Memory B cell (primary cell): Measurements from ENCODE around the gene CHRM2.
"Not testable (repeated sequence)": the region's sequence is repeated elsewhere in the genome, so short reads cannot be mapped to it uniquely, and the experiment has no call there.

Source experiments
- ATAC-seq: fragments of 150-1000 bp; cut with Tn5 transposase; 2 replicates; pipeline ENCODE4 v1.10.0; 2021; ENCODE audit warnings: low read depth, mild to moderate bottlenecking, moderate library complexity
- DNase-seq, 2 donors: peaks; one replicate each; pipeline ENCODE4 v3.0.0; 2022; ENCODE audit warnings: low spot score in 2 of 2
- H3K27ac Mint-ChIP-seq: one replicate; pipeline ENCODE4 v1.8.0; 2022; ENCODE audit warnings: mild to moderate bottlenecking, moderate library complexity, mixed read lengths
- H3K27me3 Mint-ChIP-seq: one replicate; pipeline ENCODE4 v1.8.0; 2022; ENCODE audit warnings: mixed read lengths
- H3K36me3 Mint-ChIP-seq: one replicate; pipeline ENCODE4 v1.8.0; 2022; ENCODE audit warnings: mild to moderate bottlenecking, mixed read lengths
- H3K4me1 Mint-ChIP-seq: one replicate; pipeline ENCODE4 v1.8.0; 2022; ENCODE audit warnings: mixed read lengths
- H3K4me3 Mint-ChIP-seq: one replicate; pipeline ENCODE4 v1.8.0; 2022; ENCODE audit warnings: mild to moderate bottlenecking, moderate library complexity, mixed read lengths
- H3K9me3 Mint-ChIP-seq: one replicate; pipeline ENCODE4 v1.8.0; 2022; ENCODE audit warnings: mixed read lengths

CHRM2 gene

DNA sequence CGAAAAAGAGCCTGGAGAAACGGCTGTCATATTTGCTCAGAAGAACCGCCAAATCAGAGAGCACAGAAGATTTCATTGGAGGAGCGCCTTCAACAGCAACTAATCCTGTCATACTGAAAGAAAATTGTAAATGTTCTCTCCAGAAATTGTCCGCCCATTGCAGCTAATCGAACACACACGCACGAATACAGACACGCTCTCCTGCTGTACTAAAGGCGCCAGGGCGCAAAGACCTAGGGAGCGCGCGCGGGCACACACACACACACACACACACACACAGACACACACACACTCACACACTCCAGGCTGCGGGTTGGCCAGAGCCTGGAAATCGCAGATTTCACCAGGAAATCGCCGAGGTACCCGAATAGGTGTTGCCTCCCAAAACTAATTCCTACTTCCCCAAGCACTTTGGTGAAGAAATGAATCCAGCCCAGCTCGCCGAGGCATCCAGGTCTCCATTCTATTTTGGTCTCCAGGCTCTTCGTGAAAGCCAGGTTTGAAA is at the start of gene CHRM2:
TSS of gene CHRM2 (plus strand) at position 157 of the 505 bp plus-strand sequence. CDS start 146,214 bp downstream, outside the sequence.
- H3K36me3 Mint-ChIP-seq, result no peaks in the 10 kb centered on the region
- no peak within 1 kb of the TSS for H3K27ac Mint-ChIP-seq
- DNase-seq, result no peak
- H3K9me3 Mint-ChIP-seq, result no peaks in the 10 kb centered on the region
- ATAC-seq, result no peak
- peaks cover 7% of the 10 kb centered on the region for H3K27me3 Mint-ChIP-seq
- H3K4me1 Mint-ChIP-seq, result peaks cover 2% of the 10 kb centered on the region
- no peak within 1 kb of the TSS for H3K4me3 Mint-ChIP-seq

DNA sequence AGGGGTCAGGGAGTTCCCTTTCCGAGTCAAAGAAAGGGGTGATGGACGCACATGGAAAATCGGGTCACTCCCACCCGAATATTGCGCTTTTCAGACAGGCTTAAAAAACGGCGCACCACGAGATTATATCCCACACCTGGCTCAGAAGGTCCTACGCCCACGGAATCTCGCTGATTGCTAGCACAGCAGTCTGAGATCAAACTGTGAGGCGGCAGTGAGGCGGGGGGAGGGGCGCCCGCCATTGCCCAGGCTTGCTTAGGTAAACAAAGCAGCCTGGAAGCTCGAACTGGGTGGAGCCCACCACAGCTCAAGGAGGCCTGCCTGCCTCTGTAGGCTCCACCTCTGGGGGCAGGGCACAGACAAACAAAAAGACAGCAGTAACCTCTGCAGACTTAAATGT is 37.1 kb upstream of the CHRM2 start:
- not testable (repeated sequence) for H3K9me3 Mint-ChIP-seq, H3K27ac Mint-ChIP-seq, H3K4me3 Mint-ChIP-seq, H3K36me3 Mint-ChIP-seq, ATAC-seq, H3K4me1 Mint-ChIP-seq, H3K27me3 Mint-ChIP-seq, DNase-seq

DNA sequence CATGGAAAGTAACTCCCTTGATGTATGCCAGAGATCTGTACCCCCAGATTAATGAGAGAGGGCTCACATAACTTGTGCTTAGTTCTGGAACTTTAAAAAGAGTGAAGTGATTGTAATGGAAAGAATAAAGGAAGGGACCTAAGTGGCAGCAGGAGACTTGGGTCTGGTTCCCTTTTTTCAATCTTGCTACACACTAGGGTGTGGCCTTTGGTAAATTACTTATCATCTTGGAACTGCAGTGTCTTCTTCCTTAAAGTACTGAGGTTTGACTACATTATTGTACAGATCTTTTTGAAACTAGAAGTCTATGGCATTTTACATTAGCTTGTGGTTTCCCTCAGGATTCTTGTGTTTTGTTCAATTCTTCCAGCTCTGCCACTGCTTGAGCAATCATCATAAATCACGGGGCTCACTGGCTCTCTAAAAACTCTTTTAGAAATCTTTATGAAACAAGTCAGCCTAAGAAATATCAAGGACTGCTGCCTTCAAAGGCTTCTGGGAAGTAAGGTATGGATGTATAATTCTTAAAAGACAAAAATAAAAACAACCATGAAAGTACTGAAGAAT is 22.5 kb upstream of the CHRM2 start:
- Mint-ChIP-seq H3K4me1 (no peaks in the 10 kb centered on the region), H3K36me3 (no peaks in the 10 kb centered on the region), H3K4me3 (no peak overlapping the region), H3K9me3 (peaks cover 10% of the 10 kb centered on the region), H3K27me3 (no peaks in the 10 kb centered on the region), H3K27ac (no peak overlapping the region)
- no peak for DNase-seq
- ATAC-seq, result no peak

DNA sequence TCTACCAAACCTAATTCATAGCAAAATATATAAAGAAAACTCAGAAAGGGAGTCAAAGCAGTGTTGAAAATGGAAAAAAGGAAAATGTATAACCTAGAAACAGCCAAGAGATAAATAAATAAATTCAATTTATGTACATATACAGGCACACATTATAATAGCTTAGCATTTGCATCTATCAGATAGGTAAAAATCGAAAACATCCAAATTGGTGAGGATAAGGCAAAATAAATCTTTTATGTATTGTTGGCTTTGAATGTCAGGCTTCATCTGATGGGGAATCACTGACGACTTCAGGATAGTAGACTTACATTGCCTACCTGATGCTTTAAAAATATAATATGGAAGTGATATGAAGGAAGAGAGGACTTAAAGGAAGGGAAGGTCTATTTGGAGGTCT is 20.6 kb upstream of the CHRM2 start:
- H3K9me3 Mint-ChIP-seq, result peaks cover 8% of the 10 kb centered on the region
- ATAC-seq, result no peak
- H3K4me3 Mint-ChIP-seq, result no peak overlapping the region

DNA sequence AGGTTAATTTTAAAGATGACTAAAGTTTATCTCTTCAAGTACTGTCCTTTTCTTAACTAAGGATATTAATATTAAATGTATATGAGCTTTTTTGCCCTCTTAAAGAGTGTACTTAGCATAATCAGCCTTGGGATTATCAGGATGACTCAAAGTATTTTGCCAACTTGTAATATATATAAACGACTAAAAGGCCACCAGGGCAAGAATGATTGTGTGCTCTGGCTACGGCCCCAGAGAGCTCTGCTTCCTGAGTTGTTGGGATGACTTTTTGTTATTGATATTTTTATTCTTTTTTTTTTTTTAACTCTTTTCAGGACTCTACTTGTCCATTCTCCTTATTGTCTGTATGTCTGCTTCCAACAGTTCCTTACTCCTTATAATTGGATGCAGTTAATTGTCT is 14.8 kb upstream of the CHRM2 start:
- no peaks in the 10 kb centered on the region for H3K4me1 Mint-ChIP-seq
- no peaks in the 10 kb centered on the region for H3K36me3 Mint-ChIP-seq
- no peak for DNase-seq
- H3K27me3 Mint-ChIP-seq, result no peaks in the 10 kb centered on the region
- no peak for ATAC-seq
- H3K4me3 Mint-ChIP-seq, result no peak overlapping the region
- H3K9me3 Mint-ChIP-seq, result peaks cover 8% of the 10 kb centered on the region
- no peak overlapping the region for H3K27ac Mint-ChIP-seq

More for the DNA sequence above, 20.6 kb upstream of the CHRM2 start:
- no peaks in the 10 kb centered on the region for H3K36me3 Mint-ChIP-seq
- DNase-seq, result no peak
- H3K27me3 Mint-ChIP-seq, result no peaks in the 10 kb centered on the region
- no peaks in the 10 kb centered on the region for H3K4me1 Mint-ChIP-seq
- no peak overlapping the region for H3K27ac Mint-ChIP-seq

DNA sequence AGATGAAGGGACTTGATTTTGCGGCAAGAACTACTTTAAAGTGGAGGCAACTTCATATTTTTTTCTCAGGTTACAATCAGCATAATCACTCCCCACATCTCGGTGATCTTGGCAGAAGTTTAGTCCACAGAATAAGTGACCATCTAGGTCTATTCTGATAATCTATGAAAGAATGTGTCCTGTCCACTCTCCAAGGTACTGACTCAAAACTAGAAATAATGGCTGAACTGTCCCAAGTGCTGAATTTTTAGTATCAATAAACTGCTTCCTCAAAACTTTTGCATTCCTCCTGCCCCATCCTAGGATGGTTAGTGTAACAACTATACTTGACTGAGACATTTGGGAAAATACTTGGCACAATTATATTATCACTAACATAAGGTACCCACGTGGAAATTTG is 10.9 kb upstream of the CHRM2 start:
- no peak for ATAC-seq
- Mint-ChIP-seq H3K4me3 (no peak overlapping the region), H3K27me3 (no peaks in the 10 kb centered on the region), H3K36me3 (no peaks in the 10 kb centered on the region), H3K27ac (no peak overlapping the region), H3K9me3 (peaks cover 6% of the 10 kb centered on the region), H3K4me1 (no peaks in the 10 kb centered on the region)
- DNase-seq, result no peak

DNA sequence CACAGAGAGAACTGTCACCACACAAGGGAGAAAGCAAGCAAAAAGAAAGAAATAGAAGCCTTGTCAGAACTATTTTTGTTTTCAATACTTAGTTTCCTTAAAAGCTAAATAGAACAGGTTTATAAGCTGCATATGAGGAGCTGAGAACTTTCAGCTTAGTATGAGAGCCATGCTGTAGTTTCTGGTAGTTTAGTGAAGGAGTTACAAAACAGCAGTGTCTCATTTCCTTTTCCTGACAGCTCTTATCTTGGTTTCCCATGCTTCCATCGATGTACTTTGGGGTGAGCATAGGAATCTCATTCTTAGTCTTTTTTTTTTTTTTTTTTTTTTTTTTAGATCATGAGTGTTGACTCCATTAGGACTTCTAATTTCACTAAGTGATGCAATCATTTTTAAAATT is 8.6 kb upstream of the CHRM2 start:
- no peak for DNase-seq
- no peak overlapping the region for H3K4me3 Mint-ChIP-seq

DNA sequence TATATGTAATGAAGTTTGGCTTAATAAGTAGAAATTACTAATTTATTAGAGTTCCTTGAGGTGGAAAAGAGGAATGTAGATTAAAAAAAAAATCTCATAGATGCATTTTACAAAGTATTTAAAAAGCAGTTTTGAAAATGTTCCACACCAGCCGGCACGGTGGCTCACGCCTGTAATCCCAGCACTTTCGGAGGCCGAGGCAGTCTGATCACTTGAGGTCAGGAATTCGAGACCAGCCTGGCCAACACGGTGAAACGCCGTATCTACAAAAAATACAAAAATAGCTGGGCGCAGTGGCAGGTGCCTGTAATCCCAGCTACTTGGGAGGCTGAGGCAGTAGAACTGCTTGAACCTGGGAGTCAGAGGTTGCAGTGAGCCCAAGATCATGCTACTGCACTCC is 3.2 kb upstream of the CHRM2 start:
- no peaks in the 10 kb centered on the region for H3K36me3 Mint-ChIP-seq
- DNase-seq, result no peak
- no peaks in the 10 kb centered on the region for H3K4me1 Mint-ChIP-seq
- H3K27me3 Mint-ChIP-seq, result peaks cover 1% of the 10 kb centered on the region
- no peaks in the 10 kb centered on the region for H3K9me3 Mint-ChIP-seq
- no peak overlapping the region for H3K4me3 Mint-ChIP-seq
- no peak overlapping the region for H3K27ac Mint-ChIP-seq
- no peak for ATAC-seq

More for the DNA sequence above, 8.6 kb upstream of the CHRM2 start:
- Mint-ChIP-seq H3K36me3 (no peaks in the 10 kb centered on the region), H3K27ac (no peak overlapping the region), H3K27me3 (no peaks in the 10 kb centered on the region), H3K9me3 (peaks cover 5% of the 10 kb centered on the region), H3K4me1 (no peaks in the 10 kb centered on the region)
- no peak for ATAC-seq

DNA sequence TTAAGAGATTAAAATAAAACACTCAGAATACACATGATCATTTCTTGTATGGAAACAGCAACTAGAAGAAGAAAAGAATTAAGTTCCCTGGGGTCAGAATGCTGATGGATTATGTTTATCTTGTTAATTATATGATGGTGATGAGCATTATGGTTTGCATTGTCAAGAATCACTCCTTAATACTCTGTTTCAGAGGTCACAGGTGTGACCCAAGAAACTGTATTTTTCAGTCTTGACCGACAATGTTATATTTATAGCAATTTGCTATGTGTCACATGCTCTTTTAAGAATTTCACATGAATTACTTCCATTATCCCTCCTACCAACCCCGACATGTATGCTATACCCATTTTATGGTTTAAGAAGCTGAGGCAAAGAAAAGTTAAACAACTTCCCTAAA is 2.7 kb upstream of the CHRM2 start:
- no peak for ATAC-seq
- H3K4me3 Mint-ChIP-seq, result no peak overlapping the region
- no peak overlapping the region for H3K27ac Mint-ChIP-seq

DNA sequence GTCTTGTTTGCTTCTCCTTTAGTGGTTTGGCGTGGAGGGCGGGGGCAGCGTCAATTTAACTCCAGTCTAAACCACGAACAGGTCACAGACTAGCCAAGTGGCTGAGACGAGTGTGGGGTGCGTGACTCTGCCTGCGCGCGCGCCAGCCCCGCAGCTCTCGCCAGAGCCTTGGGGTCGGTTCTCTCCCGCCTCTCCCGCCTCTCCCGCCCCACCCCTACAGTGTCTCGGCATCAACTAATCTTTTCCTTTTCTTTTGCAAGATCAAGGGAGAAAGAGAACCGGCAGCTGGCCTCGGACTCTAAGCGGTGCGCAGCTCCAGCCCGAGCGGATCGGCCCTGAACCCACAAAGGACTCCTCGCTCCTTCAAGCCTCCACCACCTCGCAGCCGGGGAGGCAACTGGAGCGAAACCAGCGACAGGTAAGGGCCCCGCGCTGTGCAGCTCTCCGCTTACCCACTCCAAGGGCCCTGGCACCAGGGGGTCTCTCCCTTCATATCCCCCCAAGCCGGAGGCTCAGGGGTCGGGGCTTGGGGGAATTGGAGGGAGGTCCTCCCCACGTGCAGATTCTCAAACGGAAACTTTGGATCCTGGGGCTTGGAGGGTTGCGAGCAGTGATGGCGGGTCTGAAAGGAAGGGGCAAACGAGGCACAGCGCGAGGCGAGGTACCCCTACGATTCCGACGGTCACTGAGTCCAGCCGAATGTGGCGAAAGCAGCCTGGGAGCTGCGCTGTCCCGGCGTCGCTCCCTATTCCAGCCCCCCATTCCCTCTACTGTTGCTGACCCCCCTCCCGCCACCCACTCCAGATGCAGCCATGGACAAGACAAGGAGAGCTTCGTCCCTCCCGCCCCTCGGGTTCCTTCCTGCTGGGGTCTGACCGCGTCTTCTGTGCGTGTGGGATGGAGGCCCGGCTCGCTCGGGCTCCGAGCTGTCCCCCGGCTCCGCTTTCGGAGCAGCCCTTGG is 829 bp downstream of the CHRM2 start:
- H3K4me3 Mint-ChIP-seq, result no peak overlapping the region
- ATAC-seq (no peak), DNase-seq (no peak)
- H3K9me3 Mint-ChIP-seq, result no peaks in the 10 kb centered on the region
- no peaks in the 10 kb centered on the region for H3K36me3 Mint-ChIP-seq
- no peak overlapping the region for H3K27ac Mint-ChIP-seq
- H3K4me1 Mint-ChIP-seq, result peaks cover 2% of the 10 kb centered on the region
- H3K27me3 Mint-ChIP-seq, result peaks cover 7% of the 10 kb centered on the region

More for the DNA sequence above, 2.7 kb upstream of the CHRM2 start:
- no peaks in the 10 kb centered on the region for H3K9me3 Mint-ChIP-seq
- peaks cover 2% of the 10 kb centered on the region for H3K4me1 Mint-ChIP-seq
- no peaks in the 10 kb centered on the region for H3K36me3 Mint-ChIP-seq
- peaks cover 5% of the 10 kb centered on the region for H3K27me3 Mint-ChIP-seq
- DNase-seq, result no peak

DNA sequence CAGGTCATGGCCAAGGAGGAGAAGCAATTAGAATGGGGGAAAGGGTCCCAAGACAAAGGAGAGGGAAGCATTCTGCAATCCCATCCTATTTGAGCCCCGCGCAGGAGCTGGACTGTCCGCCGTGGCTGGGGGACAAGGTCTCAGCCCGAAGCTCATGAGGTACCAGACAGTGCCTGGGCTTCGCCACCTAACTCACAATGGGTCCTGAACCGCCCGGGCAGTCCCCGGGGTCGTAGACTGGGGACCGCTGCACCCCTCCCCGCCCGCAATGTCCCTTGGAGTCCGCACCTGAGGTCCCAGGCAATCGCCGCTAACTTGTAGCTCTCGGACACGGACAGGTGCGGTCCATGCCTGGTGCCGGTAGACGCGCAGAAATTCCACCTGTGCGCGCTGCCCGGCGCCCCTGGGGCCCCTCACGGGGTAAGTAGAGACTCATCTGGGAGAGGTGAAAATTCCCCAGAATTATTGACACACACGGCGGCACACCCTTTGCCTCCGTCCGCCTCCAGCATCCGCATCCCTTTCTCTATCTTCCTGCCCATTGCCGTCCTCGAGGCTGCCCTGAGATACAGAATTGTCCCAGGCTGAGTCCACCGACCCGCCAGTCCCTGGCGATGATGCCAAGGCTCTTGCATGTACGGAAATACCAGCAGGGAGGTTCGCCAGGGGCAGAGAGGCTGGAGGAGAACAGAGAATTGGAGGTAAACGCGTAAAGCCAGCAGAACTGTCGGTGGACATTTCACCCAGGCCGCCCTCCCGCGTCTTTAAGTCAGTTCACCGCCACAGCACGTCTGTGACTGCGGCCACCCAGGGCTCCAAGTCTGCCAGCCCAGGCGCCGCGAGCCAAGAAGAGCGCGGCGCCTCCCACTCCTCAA is 1.8 kb downstream of the CHRM2 start:
- Mint-ChIP-seq H3K36me3 (no peaks in the 10 kb centered on the region), H3K9me3 (no peaks in the 10 kb centered on the region), H3K4me3 (no peak overlapping the region), H3K27ac (no peak overlapping the region), H3K27me3 (peaks cover 7% of the 10 kb centered on the region), H3K4me1 (peaks cover 2% of the 10 kb centered on the region)
- no peak for DNase-seq
- no peak for ATAC-seq

DNA sequence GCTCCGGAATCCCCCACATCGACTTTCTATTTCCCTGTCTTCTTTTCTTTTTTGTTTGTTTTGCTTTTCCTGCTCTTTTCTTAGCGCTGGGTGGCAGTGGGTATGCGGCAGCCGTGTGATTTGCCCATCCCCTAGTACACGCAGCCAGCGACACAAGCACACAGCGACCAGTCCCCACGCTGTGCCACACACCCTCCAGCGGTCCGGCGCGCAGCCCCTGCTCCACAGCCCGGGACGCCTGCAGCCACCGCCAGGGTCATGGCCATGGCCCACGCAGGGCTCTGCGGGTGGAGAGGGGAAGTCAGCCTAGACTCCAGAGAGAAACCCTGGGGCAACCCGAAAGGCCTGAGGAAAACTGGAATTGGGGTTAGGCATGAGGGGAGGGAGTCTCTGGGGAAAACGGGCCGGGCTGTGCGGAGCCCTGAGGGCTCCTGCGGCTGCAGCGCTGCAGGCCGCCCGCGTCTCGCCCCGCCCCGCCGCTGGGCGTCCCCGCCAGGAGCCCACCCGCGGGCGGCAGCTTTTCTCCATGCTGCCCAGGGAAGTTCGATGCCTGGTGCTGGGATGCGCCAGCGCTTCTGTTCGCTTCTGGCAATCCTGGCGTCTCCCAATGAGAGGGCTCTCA is 2.5 kb downstream of the CHRM2 start:
- Mint-ChIP-seq H3K36me3 (no peaks in the 10 kb centered on the region), H3K27me3 (peaks cover 7% of the 10 kb centered on the region), H3K27ac (no peak overlapping the region), H3K9me3 (no peaks in the 10 kb centered on the region), H3K4me3 (no peak overlapping the region), H3K4me1 (peaks cover 2% of the 10 kb centered on the region)
- DNase-seq (no peak), ATAC-seq (no peak)

DNA sequence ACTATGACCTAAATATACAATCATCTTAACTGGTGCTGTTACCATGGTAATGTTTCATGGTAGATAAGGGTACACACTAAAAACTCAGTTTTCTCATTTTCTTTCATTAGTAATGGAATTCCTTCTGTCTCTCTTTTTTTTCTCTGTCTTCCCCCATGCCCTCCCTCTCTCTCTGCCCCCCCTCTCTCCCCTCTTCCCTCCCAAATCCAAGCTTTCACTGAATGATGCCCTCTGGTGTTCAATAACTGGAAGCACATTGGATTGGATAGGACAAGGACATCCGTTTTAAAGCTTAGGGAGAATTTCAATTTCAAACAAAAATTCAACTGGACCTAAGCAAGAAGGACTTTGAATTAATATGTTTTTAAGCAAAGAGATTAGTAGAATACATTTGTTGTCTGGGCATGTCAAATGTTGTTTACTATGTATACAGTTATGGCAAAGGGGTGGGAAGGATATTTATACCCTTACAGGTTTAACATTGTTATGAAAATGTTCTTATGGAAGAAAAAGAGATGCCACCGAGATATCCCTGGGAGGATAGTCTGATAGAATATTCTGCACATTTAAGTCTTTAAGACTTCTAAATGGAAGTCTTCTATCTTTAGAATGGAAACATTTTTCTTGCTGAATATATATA is 6.1 kb downstream of the CHRM2 start:
- Mint-ChIP-seq H3K27ac (no peak overlapping the region), H3K4me1 (peaks cover 2% of the 10 kb centered on the region), H3K9me3 (no peaks in the 10 kb centered on the region), H3K27me3 (peaks cover 5% of the 10 kb centered on the region), H3K4me3 (no peak overlapping the region), H3K36me3 (no peaks in the 10 kb centered on the region)
- DNase-seq, result no peak
- ATAC-seq, result no peak
